ENCODE results near the gene THOP1.
"Not testable (repeated sequence)": the region's sequence is repeated elsewhere in the genome, so short reads cannot be mapped to it uniquely, and the experiment has no call there.

Gene THOP1

GRCh38 chr19:2782936-2783780 lies 2.1 kb upstream of the THOP1 start, which contains the start of gene SGTA:
Gene SGTA, minus strand, starts transcription at chr19:2783273. Its CDS starts 14,205 bp downstream, at chr19:2769068.
- DNase-seq: peak; percentile 94

GRCh38 chr19:2783781-2784145 lies 1.5 kb upstream of the THOP1 start:
- DNase-seq: no peak

GRCh38 chr19:2787115-2787514 lies 1.8 kb downstream of the THOP1 start:
- DNase-seq: no peak

DNA sequence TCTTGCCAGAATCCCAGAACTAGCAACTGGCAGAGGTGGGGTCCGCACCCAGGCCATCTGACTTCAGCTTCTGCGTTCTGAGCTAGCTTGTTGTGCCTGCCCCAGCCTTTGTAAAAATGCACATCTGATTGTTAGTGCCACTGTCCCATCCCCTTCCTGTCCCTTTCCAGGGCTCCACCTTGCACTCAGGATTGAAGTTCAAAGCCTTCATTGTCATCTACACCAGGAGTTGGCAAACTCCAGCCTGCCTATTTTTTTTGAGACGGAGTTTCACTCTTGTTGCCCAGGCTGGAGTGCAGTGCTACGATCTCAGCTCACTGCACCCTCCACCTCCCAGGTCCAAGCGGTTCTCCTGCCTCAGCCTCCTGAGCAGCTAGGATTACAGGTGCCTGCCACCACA lies 2.9 kb downstream of the THOP1 start:
- no peak for DNase-seq

- no peak for DNase-seq
Observed at GRCh38 chr19:2790194-2790556, 4.9 kb downstream of the THOP1 start.

DNA sequence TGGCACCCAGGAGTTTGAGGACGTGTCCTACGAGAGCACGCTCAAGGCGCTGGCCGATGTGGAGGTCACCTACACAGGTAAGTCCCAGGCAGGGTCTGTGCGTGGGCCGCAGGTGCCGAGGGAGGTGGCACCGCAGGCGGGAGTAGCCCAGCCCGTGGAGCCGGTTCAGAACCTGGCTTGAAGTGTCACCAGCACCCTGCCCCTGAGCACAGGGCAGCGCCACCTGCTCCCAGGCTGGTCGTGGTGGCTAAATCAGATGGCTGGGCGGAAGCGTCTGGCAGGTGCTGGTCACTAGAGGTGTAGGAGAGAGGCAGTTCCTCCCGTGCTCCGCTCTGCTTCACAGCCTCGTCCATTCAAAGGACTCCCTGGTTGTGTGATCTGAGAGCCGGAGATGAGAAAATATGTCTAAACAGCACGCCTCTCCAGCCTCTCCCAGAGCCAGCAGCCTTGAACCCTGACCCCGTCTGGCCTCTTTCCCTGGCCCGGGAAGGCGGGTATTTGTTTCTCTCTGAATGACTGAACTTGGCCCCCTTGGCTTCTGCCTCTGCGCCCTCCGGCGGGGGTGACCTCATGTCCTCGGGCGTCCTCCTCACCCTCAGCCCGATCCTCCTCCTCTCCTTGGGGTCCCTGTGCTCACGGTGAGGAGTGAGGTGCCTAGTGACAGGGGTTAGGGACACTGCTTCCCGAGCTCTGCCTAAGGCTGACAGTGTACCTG lies 5.4 kb downstream of the THOP1 start:
- DNase-seq: no peak

DNA sequence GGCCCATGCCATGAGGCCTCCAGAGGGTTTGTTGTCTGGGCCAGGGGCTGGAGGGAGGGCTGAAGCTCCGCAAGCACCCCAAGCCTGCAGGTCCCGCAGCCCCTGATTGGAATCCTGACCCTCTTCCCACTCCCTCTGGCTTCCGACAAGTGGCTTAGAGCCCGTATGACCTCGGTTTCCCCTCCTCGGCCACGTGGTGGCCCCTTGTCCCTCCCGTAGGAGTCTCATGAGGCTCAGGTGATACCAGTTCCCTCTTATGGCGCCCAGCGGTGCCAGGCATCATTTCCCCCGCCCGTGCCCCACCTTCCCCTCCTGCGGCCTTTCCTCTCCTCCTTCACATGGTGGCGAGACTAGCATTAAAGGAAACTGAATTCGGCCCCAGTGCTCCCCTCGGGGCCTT lies 6.1 kb downstream of the THOP1 start:
- no peak for DNase-seq

DNA sequence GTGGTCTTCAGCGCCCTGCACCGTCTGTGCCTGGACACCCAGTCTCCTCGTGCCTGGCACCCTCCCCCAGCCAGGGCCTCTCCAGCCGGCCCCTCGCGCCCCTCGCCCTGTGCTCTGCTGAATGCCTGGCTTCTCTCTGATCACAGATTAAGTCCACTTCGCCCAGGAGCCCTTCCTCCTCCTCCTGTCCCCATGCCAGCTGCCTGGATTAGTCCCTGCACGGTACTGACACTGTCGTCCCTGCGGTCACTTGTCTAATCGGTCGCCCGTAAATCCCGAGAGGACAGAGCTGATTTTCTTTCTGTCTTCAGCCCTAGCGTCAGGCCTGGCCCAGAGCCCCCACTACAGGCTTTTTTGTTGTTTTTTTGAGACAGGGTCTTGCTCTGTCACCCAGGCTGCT lies 6.6 kb downstream of the THOP1 start:
- no peak for DNase-seq

GRCh38 chr19:2792666-2793065 lies 7.4 kb downstream of the THOP1 start:
- DNase-seq: not testable (repeated sequence)

- DNase-seq: no peak
Observed at GRCh38 chr19:2793126-2793525, 7.8 kb downstream of the THOP1 start.

- no peak for DNase-seq
Observed at GRCh38 chr19:2793577-2793976, 8.3 kb downstream of the THOP1 start.

DNA sequence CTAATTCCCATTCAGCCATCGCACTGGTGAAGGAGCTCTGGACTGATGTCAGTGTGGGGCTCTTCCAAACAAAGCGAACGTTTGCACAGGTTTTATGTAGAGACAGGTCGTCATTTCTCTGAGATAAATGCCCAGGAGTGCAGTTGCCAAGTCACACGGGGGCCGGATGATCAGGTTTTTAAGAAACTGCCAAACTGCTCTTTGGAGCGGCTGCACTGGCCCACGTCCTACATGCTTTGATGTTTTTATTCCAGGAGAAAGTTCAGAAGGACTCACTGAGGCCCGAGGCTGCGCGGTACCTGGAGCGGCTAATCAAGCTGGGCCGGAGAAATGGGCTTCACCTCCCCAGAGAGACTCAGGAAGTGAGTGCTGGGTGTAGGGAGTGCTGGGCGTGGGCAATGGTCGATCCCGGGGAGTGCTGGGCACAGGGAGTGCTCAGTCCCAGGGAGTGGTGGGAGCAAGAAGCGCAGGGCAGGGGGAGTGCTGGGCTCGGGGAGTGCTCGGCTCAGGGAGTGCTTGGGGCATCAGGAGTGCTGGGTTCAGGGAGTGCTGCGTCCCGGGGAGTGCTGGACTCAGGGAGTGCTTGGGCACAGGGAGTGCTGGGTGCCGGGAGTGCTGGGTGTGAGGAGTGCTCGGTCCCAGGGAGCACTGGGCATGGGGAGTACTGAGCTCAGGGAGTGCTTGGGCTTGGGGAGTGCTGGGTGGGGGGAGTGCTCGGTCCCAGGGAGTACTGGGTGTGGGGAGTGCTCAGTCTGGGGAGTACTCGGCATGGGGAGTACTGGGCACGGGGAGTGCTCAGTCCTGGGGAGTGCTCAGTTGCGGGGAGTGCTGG lies 10.7 kb downstream of the THOP1 start:
- DNase-seq: no peak

DNA sequence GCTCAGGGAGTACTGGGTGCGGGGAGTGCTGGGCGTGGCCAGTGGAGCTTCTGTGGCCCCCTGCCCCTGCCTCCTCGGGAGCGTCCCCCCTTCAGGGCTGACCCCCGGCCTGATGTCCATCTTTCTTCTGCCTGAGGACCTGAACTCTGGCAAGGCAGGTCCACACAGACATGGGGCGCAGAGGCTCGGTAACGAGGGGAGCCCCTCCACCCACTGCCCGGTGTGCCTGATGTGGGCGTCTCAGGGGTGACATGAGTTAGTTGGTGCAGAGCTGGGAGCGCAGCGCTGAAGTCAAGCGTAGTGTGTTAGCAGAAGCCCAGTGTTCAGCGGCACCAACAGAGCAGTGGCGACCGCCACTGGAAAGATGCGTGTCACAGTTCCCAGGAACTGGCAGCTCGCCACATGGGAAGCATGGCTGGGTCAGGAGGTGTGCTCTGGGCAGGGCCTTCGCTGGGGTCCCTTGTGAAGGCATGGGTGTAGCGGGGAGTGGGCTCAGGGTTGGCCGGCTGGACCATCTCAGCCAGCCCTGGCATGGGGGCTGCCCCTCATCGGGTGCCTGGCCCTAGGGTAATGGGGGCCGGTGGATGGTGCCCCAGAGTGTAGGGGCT lies 11.5 kb downstream of the THOP1 start:
- no peak for DNase-seq

- DNase-seq: no peak
Observed at GRCh38 chr19:2797280-2797679, 12.0 kb downstream of the THOP1 start.

DNA sequence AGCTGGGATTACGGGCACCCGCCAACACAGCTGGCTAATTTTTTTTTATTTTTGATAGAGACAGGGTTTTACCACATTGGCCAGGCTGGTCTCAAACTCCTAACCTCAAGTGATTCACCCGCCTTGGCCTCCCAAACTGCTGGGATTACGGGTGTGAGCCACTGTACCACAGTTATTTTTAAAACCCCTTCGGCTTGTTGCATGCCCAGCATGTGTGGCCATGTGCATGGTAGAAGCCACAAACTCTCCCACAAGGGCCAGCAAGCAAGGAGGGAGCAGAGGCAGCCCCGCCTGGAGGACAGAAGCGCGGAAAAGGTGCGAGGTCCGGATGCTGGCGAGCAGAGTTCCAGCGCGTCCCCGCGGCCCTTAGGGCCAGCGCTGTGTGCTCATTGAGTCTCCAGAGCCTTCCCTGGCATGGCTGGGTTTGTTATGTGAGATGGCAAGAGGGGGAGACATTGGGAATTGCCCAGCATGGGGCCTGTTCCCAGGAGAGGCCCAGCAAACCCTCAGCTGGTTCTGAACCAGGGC lies 12.9 kb downstream of the THOP1 start:
- no peak for DNase-seq

DNA sequence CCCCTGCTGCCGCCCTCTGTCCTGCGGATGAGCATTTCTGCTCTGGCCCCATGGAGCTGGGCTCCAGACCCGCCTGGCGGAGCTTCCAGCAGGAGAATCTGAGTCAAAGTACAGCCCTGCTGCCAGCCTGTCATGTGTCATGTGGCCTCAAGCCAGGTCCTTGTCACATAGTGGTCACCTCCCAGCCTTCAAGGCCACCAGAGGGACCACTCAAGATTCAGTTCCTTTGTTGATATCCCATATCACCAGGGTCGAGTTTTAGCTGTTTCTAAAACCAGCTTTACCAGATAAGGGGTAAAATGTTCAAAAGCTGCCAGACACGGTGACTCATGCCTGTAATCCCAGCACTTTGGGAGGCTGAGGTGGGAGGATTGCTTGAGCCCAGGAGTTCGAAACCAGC lies 13.4 kb downstream of the THOP1 start:
- no peak for DNase-seq

- no peak for DNase-seq
Observed at GRCh38 chr19:2799273-2800020, 14.1 kb downstream of the THOP1 start.

DNA sequence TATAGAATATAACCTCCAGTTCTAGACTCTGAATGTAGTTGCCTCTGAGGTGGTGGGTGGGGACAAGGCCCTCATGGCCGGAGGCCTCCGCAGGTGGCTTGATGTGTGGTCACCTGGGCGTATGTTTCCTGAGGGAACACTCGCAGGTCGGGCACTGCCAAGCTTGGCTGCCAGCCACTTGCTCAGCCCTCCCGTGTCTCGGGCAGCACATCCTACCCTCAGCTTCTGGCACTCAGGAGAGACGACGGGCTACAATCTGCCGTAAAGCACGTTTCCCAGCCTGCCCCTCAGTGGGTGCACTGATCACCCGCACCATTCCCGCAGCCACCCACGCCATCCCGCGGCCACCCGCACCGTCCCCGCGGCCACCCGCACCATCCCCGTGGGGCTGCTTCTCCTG lies 15.2 kb downstream of the THOP1 start:
- no peak for DNase-seq

DNA sequence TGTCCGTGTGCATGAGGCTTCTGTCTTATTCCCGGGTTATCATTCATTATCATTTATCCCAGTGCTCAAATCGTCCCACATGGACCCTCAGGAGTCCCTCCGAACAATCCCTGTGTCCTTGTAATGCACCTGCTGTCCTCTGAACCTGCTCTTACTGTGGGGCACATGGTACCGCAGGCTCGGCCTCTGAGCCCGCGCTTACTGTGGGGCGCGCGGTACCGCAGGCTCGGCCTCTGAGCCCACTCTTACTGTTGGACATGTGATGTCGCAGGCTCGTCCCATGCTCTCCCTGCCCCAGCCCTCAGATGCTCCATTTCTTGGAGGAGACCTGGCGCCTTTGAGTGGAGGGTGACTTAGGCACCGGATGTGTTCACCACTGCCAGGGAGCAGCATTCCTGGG lies 17.5 kb downstream of the THOP1 start:
- no peak for DNase-seq

DNA sequence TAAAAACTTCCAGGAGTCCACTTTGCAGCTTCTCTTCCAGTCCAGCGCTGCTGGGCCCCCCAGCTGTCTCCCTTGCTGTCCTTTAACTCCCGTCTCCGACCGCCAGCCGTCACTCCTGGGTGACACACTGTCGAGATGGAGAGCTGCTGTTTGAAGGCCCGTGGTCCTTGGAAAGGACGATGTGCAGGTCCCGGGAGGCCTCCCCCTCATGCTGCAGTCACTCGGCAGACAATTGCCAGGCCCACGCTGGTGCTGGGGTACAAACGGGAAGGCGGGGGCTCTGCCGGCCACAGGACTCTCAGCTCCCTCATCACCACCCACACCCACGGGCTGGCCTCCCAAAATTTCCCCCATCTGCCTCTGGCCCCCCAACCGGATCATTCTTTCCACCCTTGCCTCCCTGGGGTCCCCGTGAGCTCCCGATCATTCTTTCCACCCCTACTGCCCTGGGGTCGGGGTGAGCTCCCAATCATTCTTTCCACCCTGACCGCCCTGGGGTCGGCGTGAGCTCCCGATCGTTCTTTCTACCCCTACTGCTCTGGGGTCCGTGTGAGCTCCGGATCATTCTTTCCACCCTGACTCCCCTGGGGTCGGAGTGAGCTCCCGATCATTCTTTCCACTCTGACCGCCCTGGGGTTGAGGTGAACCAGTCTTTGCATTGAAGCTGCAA lies 18.3 kb downstream of the THOP1 start:
- DNase-seq: no peak
